ENCODE data around the gene ZFX.
"Not testable (repeated sequence)": the region's sequence is repeated elsewhere in the genome, so short reads cannot be mapped to it uniquely, and the experiment has no call there.

ZFX gene

DNA sequence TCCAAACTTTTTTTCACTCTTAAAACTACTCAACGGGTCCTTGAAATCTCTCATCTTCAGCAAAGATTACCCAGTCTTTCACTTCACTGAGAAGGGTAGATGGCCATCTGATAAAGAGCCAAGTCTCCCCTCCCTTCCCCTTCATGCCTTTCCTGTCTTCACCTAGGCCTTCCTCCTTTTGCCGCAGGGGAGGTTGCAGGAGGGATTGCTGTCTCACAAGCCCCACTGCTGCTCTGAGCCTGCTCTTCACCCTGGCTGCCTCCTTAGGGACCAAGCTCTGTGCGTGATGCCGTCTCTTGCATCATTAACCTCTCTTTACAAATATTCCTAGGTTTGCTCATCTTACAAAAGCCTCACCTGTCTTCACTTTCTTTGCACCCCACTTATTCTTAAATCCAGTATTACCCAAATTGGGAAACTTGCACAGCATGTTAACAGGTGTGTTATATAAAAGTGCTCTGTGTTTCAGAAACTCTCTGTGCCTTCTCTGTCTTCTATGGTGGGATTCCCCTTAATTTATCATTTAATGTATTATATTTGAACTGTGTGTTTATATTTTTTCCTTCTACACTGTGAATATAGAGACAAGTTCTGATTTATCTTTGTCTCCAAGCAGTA is 3.8 kb downstream of the ZFX start:
- DNase-seq: peak in 1 of 2 experiments; percentile 9

- no peak for DNase-seq
These were observed 4.3 kb downstream of the ZFX start for GRCh38 chrX:24153796-24154189.

- DNase-seq: no peak
These were observed 5.0 kb downstream of the ZFX start for GRCh38 chrX:24154490-24155034.

- not testable (repeated sequence) for DNase-seq
These were observed 6.2 kb downstream of the ZFX start for GRCh38 chrX:24155747-24156146.

DNA sequence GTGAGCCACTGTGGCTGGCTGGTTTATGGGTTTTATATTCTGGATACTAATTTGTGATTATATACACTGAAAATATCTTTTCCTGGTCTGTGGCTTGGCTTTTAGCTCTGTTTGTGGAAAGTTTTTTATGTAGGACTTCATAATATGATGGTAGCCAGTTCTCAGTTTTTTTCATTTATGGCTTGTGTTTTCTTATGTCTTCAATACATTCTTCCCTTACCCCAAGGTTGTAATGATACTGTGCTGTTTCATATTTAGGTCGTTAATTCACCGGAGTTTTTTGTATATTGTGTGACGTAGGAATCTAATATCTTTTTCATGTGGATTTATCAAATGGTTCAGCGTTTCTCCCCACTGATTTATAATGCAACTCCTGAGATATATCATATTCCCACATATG is 6.6 kb downstream of the ZFX start:
- DNase-seq: no peak

DNA sequence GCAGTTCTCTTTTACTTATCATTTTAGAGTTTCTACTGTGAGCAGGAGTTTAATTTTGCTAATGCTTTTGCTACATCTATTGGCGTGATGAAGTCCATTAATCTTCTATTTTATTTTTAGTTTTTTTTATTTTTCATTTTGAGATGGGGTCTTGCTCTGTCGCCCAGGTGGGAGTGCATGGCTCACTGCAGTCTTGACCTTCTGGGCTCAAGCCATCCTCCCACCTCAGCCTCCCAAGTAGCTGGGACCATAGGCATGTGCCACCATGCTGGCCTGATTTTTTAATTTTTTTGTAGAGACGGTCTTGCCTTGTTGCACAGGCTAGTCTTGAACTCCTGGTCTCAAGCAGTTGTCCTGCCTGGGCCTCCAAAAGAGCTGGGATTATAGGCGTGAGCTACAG is 9.4 kb downstream of the ZFX start:
- DNase-seq: no peak

- no peak for DNase-seq
These were observed 16.5 kb downstream of the ZFX start for GRCh38 chrX:24166078-24166477.

- DNase-seq: no peak
These were observed 18.4 kb downstream of the ZFX start for GRCh38 chrX:24167719-24168472.

GRCh38 chrX:24168807-24169206 is 19.3 kb downstream of the ZFX start:
- DNase-seq: no peak

- no peak for DNase-seq
These were observed 19.7 kb downstream of the ZFX start for GRCh38 chrX:24169211-24169610.

GRCh38 chrX:24173115-24173847 is 23.8 kb downstream of the ZFX start:
- no peak for DNase-seq

GRCh38 chrX:24175276-24175675 is 25.7 kb downstream of the ZFX start:
- no peak for DNase-seq

- DNase-seq: no peak
These were observed 28.9 kb downstream of the ZFX start for GRCh38 chrX:24178441-24178840.

- no peak for DNase-seq
These were observed 34.5 kb downstream of the ZFX start for GRCh38 chrX:24184018-24184417.

- no peak for DNase-seq
These were observed 37.0 kb downstream of the ZFX start for GRCh38 chrX:24186483-24186882.

DNA sequence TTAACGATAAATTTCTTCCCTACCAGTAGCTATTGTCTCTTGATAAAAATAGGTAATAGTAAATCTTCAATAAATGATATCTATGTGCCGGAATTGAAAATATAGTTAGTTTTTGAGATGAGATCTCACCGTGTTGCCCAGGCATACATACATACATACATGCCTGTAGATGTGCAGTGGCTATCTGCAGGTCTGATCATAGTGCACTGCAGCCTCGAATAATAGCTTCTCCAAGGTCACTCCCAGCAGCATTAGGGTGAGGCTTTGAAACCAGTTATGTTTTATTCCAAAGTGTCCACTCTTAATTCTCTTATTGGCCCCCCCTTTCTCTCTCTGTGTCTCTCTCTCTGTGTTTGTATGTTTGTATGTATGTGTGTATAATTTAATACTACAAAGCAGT is 37.5 kb downstream of the ZFX start:
- no peak for DNase-seq

- no peak for DNase-seq
These were observed 40.0 kb downstream of the ZFX start for GRCh38 chrX:24189490-24189889.

GRCh38 chrX:24190500-24191156 is 41.1 kb downstream of the ZFX start:
- no peak for DNase-seq

- DNase-seq: no peak
These were observed 47.0 kb downstream of the ZFX start for GRCh38 chrX:24196509-24196908.

GRCh38 chrX:24198101-24198500 is 48.6 kb downstream of the ZFX start:
- no peak for DNase-seq

DNA sequence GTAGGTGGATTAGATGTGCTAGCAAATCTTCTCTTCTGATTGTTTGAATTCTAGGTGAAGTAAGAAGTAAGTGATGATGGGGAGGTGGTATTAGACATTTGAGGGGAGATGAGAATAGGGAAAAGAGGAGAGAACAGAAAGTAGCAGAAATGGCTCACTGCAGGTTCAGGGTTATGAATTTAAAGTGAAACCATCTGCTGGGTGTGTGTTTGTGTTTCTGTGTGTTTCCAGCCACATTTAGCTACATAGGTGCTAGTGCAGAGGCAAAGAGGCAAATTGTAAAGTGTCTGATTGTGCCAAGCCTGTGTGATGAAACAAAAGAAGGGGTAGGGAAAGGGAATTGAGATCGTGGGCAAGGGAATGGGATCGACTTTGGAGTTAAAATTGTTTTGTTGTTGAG is 50.6 kb downstream of the ZFX start:
- DNase-seq: no peak

DNA sequence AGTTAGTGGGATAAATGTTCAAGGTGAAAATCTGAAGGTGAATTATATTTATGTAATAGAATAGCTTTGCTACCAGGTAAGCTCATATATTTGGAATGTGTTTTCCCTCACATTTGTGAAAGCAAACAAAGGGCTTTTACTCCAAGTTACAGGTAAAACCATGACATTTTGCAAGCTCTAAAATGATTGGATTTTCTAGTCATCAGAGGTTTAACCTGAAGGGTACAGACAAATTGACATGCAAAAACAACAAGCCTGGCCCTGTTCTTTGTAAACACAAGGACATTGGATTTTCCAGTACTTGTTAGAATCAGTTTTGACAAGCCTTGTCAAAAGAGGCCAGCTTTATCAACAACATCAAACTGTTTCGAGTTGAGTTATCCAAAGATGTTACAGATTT is 51.7 kb downstream of the ZFX start:
- DNase-seq: peak; percentile 46 to 73

GRCh38 chrX:24202465-24203031 is 53.0 kb downstream of the ZFX start:
- no peak for DNase-seq
